GM11168 (cell line): ENCODE results near the gene CDS1.
"Not testable (repeated sequence)": the region's sequence is repeated elsewhere in the genome, so short reads cannot be mapped to it uniquely, and the experiment has no call there.

ENCODE experiments used
- in situ Hi-C: fragments of 300-500 bp; cut with MboI; formaldehyde crosslinking; loops from one replicate; pipeline ENCODE4 v1.12.0; 2022; ENCODE audit warnings: low sequenced_read_pairs; ENCODE audit not compliant: unreplicated experiment

CDS1 gene

GRCh38 chr4:84606645-84607044 lies 23.7 kb downstream of the CDS1 start:
- in situ Hi-C loops: no loop called here

- in situ Hi-C loops: no loop called here
Measured at GRCh38 chr4:84611531-84611930, 28.6 kb downstream of the CDS1 start.

- in situ Hi-C loops: no loop called here
Measured at GRCh38 chr4:84614891-84615290, 32.0 kb downstream of the CDS1 start.

DNA sequence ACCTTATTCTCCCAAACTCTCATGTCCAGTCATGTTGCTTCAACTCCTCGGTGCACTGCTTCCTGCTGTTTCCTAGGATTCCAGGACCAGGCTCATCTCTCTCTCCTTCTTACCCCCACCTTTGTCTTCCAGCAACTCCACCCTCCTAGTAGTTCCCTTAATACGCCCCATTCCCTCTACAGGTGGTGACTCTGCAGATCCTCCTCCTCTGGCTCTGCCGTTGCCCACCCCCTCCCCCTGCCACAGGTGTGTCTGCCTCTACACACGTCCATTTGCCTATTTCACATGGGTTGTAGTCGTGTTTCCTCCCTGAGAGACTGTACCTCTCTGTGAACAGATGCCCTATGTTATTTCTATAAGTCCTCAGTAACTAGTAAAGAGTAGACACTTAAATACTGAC lies 32.4 kb downstream of the CDS1 start:
- in situ Hi-C loops: no loop called here

GRCh38 chr4:84622959-84623358 lies 40.0 kb downstream of the CDS1 start:
- in situ Hi-C loops: no loop called here

- in situ Hi-C loops: no loop called here
Measured at GRCh38 chr4:84623661-84624060, 40.7 kb downstream of the CDS1 start.

DNA sequence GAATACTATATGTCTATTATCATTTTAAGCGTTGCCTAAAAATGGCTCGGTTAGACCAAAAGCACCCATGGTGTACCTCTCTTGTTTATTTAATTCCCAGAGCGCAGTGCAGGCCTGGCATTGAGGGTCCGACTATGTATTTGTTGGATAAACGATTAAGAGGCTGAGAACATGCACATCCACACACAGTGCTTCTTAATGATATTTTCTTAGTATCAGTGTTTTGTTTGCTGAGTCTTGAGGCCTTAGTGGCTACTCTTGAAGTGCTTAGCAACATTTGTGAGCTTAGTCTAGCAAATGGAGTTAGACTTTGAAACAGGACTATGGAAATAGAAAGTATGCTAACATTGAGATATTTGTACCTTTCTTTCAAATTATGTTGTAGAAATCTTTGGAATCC lies 43.7 kb downstream of the CDS1 start:
- in situ Hi-C loops: no loop called here

DNA sequence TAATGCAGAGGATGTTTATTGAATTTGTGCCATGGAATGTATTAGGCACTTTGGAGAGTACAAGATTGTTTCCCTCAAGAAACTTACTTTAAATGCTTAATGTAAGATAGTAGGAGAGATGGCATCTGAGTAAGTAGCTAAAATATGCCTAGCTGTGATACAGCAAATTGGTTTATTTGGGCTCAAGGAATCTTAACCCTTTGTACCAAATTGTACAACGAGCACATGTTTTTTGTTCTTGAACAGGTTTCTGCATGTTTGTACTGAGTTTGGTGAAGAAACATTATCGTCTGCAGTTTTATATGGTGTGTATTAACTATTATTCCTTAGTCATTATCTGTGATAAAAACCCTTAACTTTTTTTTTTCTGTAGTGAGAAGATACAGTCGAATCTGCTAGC lies 48.6 kb downstream of the CDS1 start:
- in situ Hi-C loops: no loop called here

DNA sequence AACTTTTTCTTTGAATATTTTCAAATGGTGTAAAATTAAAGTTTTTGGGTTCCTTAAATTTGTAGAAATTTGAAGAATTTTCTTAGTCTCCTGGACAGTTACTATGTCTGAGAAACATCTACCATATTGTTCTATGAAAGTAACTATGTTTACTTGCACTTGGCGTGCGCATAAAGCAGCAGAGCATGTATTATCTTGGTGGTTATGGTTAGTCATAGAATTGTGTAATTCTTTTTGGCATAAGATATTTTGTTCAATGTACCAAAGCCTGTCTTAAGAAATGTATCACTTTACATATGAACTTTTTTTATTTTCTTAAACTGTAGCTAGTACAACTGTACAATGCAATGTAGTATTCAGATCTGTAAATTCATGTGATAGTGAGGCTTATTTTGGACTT lies 49.2 kb downstream of the CDS1 start:
- in situ Hi-C loops: no loop called here

GRCh38 chr4:84634961-84635360 lies 52.0 kb downstream of the CDS1 start:
- in situ Hi-C loops: no loop called here

DNA sequence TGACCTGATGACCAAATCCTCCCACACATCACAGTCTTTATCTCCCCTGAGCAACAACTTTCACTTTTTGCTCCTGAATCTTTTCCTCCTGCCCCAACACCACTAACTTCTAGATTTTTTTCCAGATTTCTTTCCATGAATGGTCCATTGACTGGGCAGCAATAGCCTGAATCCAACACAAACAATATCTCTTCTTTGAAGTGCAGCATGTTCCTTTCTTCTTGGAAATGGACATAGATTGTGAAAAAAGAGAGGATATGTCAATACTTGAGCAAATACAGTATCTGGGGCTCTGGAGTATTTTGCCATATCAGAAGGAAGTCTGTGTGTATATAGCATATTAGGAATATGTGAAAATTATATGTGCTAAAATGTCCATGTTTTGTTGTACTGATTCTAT lies 55.2 kb downstream of the CDS1 start:
- in situ Hi-C loops: no loop called here

DNA sequence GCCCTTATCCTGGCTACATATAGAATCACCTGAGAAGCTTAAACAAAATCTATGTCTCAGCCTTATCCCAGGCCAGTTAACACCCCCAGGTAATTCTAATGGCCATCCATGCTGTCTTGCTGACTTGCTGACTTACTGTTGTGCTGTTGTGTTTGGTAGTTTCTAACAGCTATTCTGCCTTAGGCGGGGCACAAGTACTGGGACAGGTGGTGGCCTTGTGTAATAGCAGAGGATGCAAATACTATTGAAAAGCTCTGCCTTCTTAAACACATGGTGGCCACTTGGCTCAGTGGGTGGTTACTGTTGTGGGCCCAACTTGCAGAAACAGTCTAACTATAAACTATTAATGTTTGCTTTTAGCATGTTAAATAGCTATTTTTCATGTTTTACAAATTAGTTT lies 56.2 kb downstream of the CDS1 start:
- in situ Hi-C loops: no loop called here

GRCh38 chr4:84644087-84644486 lies 61.2 kb downstream of the CDS1 start:
- in situ Hi-C loops: no loop called here

DNA sequence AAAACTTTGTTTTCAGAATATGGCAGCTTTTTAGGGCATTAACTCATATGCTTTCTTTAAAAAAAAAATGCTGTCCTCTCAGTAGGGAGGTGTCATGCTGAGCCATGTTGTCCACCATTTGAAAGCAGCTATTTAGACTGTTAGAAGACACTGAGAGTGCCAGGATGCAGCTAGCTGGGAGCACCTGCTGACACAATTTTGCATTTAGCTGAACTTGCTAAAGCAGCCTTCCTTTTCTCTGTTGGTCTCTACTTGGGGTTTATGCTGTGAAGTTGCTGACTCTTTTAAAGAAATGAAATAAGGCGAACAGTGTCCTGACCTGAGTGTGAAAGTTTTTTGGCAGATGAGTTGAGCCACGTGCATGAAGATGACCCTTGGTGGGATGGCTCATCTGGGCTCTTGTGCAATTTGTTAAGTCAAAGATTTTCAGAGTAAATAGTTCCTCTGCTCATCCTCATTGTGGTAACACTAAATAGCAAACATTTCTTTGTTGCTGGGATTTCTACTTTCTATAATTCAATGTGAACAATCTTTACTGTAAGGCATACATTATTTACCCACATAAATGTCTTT lies 64.5 kb downstream of the CDS1 start:
- in situ Hi-C loops: no loop called here

GRCh38 chr4:84648178-84648577 lies 65.3 kb downstream of the CDS1 start:
- in situ Hi-C loops: no loop called here

GRCh38 chr4:84648863-84649647 lies 66.1 kb downstream of the CDS1 start:
- in situ Hi-C loops: no loop called here

- in situ Hi-C loops: no loop called here
Measured at GRCh38 chr4:84651499-84651898, 68.6 kb downstream of the CDS1 start.

GRCh38 chr4:84652478-84652877 lies 69.6 kb downstream of the CDS1 start:
- in situ Hi-C loops: no loop called here

GRCh38 chr4:84660606-84661005 lies 77.7 kb downstream of the CDS1 start:
- in situ Hi-C loops: no loop called here

- in situ Hi-C loops: no loop called here
Measured at GRCh38 chr4:84661191-84661939, 78.4 kb downstream of the CDS1 start.

GRCh38 chr4:84664767-84665166 lies 81.8 kb downstream of the CDS1 start:
- in situ Hi-C loops: not testable (repeated sequence)
